GM10266 (cell line): Measurements from ENCODE around the gene DCAF12.

Experiments used
- DNase-seq: peaks from one replicate; pipeline ENCODE4 v3.0.0; 2012; ENCODE audit errors: extremely low spot score
- CTCF ChIP-seq: IDR thresholded peaks from 2 replicates; pipeline ENCODE4 v1.5.1; 2012; ENCODE audit warnings: mild to moderate bottlenecking, low read depth; ENCODE audit not compliant: control insufficient read depth, insufficient read depth; ENCODE audit errors: missing control alignments

The DCAF12 gene

GRCh38 chr9:34036625-34037024 lies 89.9 kb downstream of the DCAF12 start:
- no peak for TF ChIP-seq CTCF
- no peak for DNase-seq
